B cell (primary cell): ENCODE measurements around the gene GPC5. TPM values are rescaled to one million over a fixed set of nuclear protein-coding genes. Genes with fewer than 3 reads are reported as not detected.

Source experiments
- ATAC-seq: fragments of 200-7000 bp; cut with Tn5 transposase; one replicate; pipeline ENCODE4 v1.10.0; 2021; ENCODE audit warnings: low read depth, mild to moderate bottlenecking, moderate number of reproducible peaks, moderate library complexity
- CTCF ChIA-PET: fragments of 350-600 bp; sonication (Branson Sonifier 250); formaldehyde crosslinking; loops from one replicate; lab custom pipeline; 2021; ENCODE audit warnings: antibody characterized with exemption, inconsistent platforms; lab: Charles Lee
- POLR2A ChIA-PET: fragments of 350-600 bp; sonication (Branson Sonifier 250); formaldehyde crosslinking; loops from one replicate; lab custom pipeline; 2021; ENCODE audit warnings: antibody characterized with exemption; lab: Charles Lee
- DNase-seq: peaks from one replicate; pipeline ENCODE4 v3.0.0; 2013
- H2AFZ ChIP-seq: 2 replicates; pipeline ENCODE4 v1.6.1; 2012; ENCODE audit warnings: mild to moderate bottlenecking, low read depth, low read length; ENCODE audit not compliant: insufficient read depth, poor library complexity, severe bottlenecking
- H3K27ac ChIP-seq, 2 donors: 1 replicate in 1 of 2; 2 replicates in 1 of 2; pipeline ENCODE4 v1.5.1; 2012 to 2013; ENCODE audit warnings: low read length in 2 of 2, mild to moderate bottlenecking in 2 of 2, moderate library complexity in 1 of 2
- H3K27me3 ChIP-seq, 4 experiments: fragments of 200-600 bp in 1 of 4; sonication (generic) in 1 of 4; replicated peaks in 1 of 4; 1 replicate in 2 of 4; 2 replicates in 2 of 4; pipeline versions ENCODE4 v1.6.1 to v1.7.0; 2013 to 2016; ENCODE audit warnings: low read length in 3 of 4, mild to moderate bottlenecking in 2 of 4, mixed read lengths in 1 of 4, moderate library complexity in 1 of 4; ENCODE audit not compliant: insufficient read depth in 4 of 4, control insufficient read depth in 3 of 4; ENCODE audit errors: control extremely low read depth in 1 of 4
- H3K36me3 ChIP-seq, 2 experiments: replicated peaks in 1 of 2; 1 replicate in 1 of 2; 2 replicates in 1 of 2; pipeline versions ENCODE4 v1.6.1 to v1.7.1; 2013; ENCODE audit warnings: low read length in 1 of 2; ENCODE audit not compliant: insufficient read depth in 2 of 2, control insufficient read depth in 1 of 2; ENCODE audit errors: control extremely low read depth in 1 of 2, extremely low read depth in 1 of 2
- H3K4me1 ChIP-seq, 2 donors: fragments of 200-600 bp in 1 of 2; sonication (generic) in 1 of 2; 1 replicate in 1 of 2; 2 replicates in 1 of 2; pipeline versions ENCODE4 v1.5.1 to v1.6.1; 2013 to 2017; ENCODE audit warnings: low read length in 2 of 2; ENCODE audit not compliant: control insufficient read depth in 2 of 2, insufficient read depth in 2 of 2
- H3K4me2 ChIP-seq: replicated peaks from 2 replicates; pipeline ENCODE3; 2012; ENCODE audit warnings: mild to moderate bottlenecking, low read depth, low read length; ENCODE audit not compliant: poor library complexity, severe bottlenecking
- H3K4me3 ChIP-seq, 5 experiments: fragments of 200-600 bp in 1 of 5; sonication (generic) in 1 of 5; 1 replicate in 3 of 5; 2 replicates in 2 of 5; pipeline versions ENCODE4 v1.5.1 to v1.7.0; 2011 to 2016; ENCODE audit warnings: low read length in 4 of 5, mild to moderate bottlenecking in 4 of 5, low read depth in 2 of 5, control low read depth in 1 of 5, moderate library complexity in 1 of 5; ENCODE audit not compliant: insufficient read depth in 1 of 5; ENCODE audit errors: control extremely low read depth in 1 of 5, extremely low read depth in 1 of 5
- H3K79me2 ChIP-seq: fragments of 200-600 bp; sonication (generic); one replicate; pipeline ENCODE4 v1.6.0; 2016; ENCODE audit warnings: low read length; ENCODE audit not compliant: control insufficient read depth, insufficient read depth
- H3K9ac ChIP-seq: fragments of 200-600 bp; sonication (generic); 2 replicates; pipeline ENCODE4 v1.6.1; 2017; ENCODE audit warnings: mild to moderate bottlenecking, low read length, moderate library complexity
- H3K9me3 ChIP-seq, 3 donors: one replicate each; pipeline versions ENCODE4 v1.6.1 to v1.7.1; 2013; ENCODE audit warnings: low read length in 2 of 3; ENCODE audit not compliant: control insufficient read depth in 2 of 3, insufficient read depth in 1 of 3; ENCODE audit errors: control extremely low read depth in 1 of 3
- H4K20me1 ChIP-seq: 2 replicates; pipeline ENCODE4 v1.6.0; 2012; ENCODE audit warnings: mild to moderate bottlenecking, low read length; ENCODE audit not compliant: insufficient read depth, control insufficient read depth, poor library complexity, severe bottlenecking
- H3K27ac Mint-ChIP-seq: one replicate; pipeline ENCODE4 v1.8.0; 2021; ENCODE audit warnings: mixed read lengths
- H3K27me3 Mint-ChIP-seq: one replicate; pipeline ENCODE4 v1.8.0; 2021; ENCODE audit warnings: mixed read lengths
- H3K4me1 Mint-ChIP-seq: one replicate; pipeline ENCODE4 v1.8.0; 2021; ENCODE audit warnings: mixed read lengths
- H3K4me3 Mint-ChIP-seq: one replicate; pipeline ENCODE4 v1.8.0; 2021; ENCODE audit warnings: mixed read lengths
- H3K9me3 Mint-ChIP-seq: one replicate; pipeline ENCODE4 v1.8.0; 2022; ENCODE audit warnings: mixed read lengths; ENCODE audit not compliant: insufficient read depth
- EZH2 ChIP-seq: IDR thresholded peaks from 2 replicates; pipeline ENCODE4 v1.6.1; 2012; ENCODE audit warnings: borderline replicate concordance, low read depth, mild to moderate bottlenecking, moderate library complexity, low read length; ENCODE audit not compliant: insufficient read depth, poor library complexity, severe bottlenecking
- WGBS: methylation state at CpG from one replicate; pipeline ENCODE4 v1.1.5; 2013; ENCODE audit warnings: missing lambda C conversion rate; ENCODE audit not compliant: insufficient coverage; 5-methylcytosine and 5-hydroxymethylcytosine counted together
- intact Hi-C: fragments of 100-400 bp; cut with micrococcal nuclease; formaldehyde crosslinking; loops from one replicate; pipeline ENCODE4 v1.10.0; 2022
- polyA plus RNA-seq: library from polyadenylated mRNA; depleted of rRNA; stranded (reverse); fragments of >200 nt; gene quantifications from 2 replicates; pipeline ENCODE4 v1.2.3, GENCODE V29; 2012
- total RNA-seq, 2 donors: library from RNA; stranded (reverse); fragments of 120-200 nt in 1 of 2; gene quantifications; 1 replicate in 1 of 2; 2 replicates in 1 of 2; pipeline versions ENCODE4 v1.2.3 to v1.2.4, GENCODE V29; 2013 to 2022
- TF ChIP-seq, protein P1 (sequence below): fragments of 200-600 bp; IDR thresholded peaks from one replicate; pipeline ENCODE4 v1.8.0; 2022; ENCODE audit warnings: antibody characterized with exemption, mild to moderate bottlenecking

The GPC5 gene
- total and polyA plus RNA-seq, 2 donors (not counting 1 experiment from before 2014, with no cell fraction given) = 0.15 to 0.30 TPM

DNA sequence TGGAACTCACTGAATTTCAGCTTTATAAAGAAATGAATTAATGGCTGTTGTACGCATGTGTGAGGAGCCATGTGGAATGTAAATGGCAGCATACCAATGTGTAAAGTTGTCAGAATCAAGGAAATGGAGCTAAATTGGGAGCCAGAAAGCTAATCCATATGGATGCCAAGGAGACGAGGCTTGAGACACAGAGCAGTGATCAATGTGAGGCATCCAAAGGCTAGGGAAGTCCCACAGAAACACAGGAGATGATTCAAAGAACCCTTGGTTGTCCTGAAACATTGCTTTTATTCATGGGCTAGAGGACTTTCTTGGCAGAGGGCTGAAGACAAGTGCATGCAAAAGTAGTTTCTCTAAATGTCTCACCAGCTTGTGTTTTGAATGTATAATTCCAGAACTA is 1271.7 kb downstream of the GPC5 start:
- CTCF ChIA-PET = no interaction called here
- Mint-ChIP-seq H3K4me3 (no peak overlapping the region), H3K27ac (no peak overlapping the region)

DNA sequence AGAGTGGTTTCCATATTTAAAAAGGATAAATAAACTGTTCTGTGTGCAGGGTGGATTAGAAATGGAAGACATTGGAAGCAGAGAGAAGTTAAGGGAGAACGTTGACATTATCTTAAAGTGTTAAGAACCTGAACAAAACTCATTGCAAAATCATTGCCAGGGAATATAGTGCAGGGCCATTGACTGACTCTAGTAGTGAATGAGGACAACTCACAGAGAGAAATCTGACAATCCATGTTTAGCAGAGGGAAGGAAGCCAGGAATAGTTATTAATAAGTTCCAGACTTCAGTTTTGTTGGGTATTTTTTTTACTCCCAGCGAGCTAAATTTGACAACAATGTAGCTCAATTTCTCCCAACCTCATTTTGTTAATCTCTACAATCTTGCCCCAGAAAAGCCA is 1273.4 kb downstream of the GPC5 start:
- Mint-ChIP-seq H3K9me3 (peaks cover 2% of the 10 kb centered on the region), H3K27me3 (no peaks in the 10 kb centered on the region), H3K4me3 (no peak overlapping the region), H3K27ac (no peak overlapping the region), H3K4me1 (no peaks in the 10 kb centered on the region)
- no peak overlapping the region for H3K27ac ChIP-seq
- CTCF ChIA-PET = no interaction called here
- POLR2A ChIA-PET = no interaction called here
- H3K4me1 ChIP-seq = no peaks in the 10 kb centered on the region
- no peaks in the 10 kb centered on the region for H4K20me1 ChIP-seq
- H2AFZ ChIP-seq = no peak overlapping the region
- DNase-seq = no peak
- H3K36me3 ChIP-seq = no peaks in the 10 kb centered on the region
- ATAC-seq = no peak
- H3K79me2 ChIP-seq = no peaks in the 10 kb centered on the region
- TF ChIP-seq EZH2 = no peak
- TF ChIP-seq, protein P1, sequence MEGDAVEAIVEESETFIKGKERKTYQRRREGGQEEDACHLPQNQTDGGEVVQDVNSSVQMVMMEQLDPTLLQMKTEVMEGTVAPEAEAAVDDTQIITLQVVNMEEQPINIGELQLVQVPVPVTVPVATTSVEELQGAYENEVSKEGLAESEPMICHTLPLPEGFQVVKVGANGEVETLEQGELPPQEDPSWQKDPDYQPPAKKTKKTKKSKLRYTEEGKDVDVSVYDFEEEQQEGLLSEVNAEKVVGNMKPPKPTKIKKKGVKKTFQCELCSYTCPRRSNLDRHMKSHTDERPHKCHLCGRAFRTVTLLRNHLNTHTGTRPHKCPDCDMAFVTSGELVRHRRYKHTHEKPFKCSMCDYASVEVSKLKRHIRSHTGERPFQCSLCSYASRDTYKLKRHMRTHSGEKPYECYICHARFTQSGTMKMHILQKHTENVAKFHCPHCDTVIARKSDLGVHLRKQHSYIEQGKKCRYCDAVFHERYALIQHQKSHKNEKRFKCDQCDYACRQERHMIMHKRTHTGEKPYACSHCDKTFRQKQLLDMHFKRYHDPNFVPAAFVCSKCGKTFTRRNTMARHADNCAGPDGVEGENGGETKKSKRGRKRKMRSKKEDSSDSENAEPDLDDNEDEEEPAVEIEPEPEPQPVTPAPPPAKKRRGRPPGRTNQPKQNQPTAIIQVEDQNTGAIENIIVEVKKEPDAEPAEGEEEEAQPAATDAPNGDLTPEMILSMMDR = no peak
- no CpG with 5 or more reads among the region's 2 CpGs for WGBS
- H3K27me3 ChIP-seq = no peaks in the 10 kb centered on the region
- H3K9ac ChIP-seq = no peak overlapping the region
- no peak overlapping the region for H3K4me2 ChIP-seq
- H3K4me3 ChIP-seq = no peak overlapping the region
- intact Hi-C loops = no loop called here
- no peaks in the 10 kb centered on the region for H3K9me3 ChIP-seq

More for the DNA sequence above, 1271.7 kb downstream of the GPC5 start:
- ATAC-seq = no peak
- Histone ChIP-seq H3K79me2 (no peaks in the 10 kb centered on the region), H3K27ac (no peak overlapping the region), H3K4me2 (no peak overlapping the region), H3K27me3 (no peaks in the 10 kb centered on the region), H3K36me3 (no peaks in the 10 kb centered on the region), H3K4me3 (no peak overlapping the region), H4K20me1 (no peaks in the 10 kb centered on the region), H2AFZ (no peak overlapping the region), H3K9ac (no peak overlapping the region), H3K4me1 (no peaks in the 10 kb centered on the region), H3K9me3 (no peaks in the 10 kb centered on the region)
- H3K27me3 Mint-ChIP-seq = no peaks in the 10 kb centered on the region
- intact Hi-C loops = no loop called here
- POLR2A ChIA-PET = no interaction called here
- no peaks in the 10 kb centered on the region for H3K4me1 Mint-ChIP-seq
- TF ChIP-seq, protein P1 = no peak
- TF ChIP-seq EZH2 = no peak
- DNase-seq = no peak
- WGBS = 95% methylated on average over 2 of the region's 2 CpGs
- H3K9me3 Mint-ChIP-seq = peaks cover 2% of the 10 kb centered on the region
